ENCODE data around the gene DAZAP1. TPM values are rescaled to one million over a fixed set of nuclear protein-coding genes. Genes with fewer than 3 reads are reported as not detected.
A peak's percentile ranks its signal among the peaks of the same experiment; 100 is the strongest.

The DAZAP1 gene
- total RNA-seq, 2 experiments from 2014 or later: 194 to 218 TPM

- ChIA-PET CTCF (no interaction called here), POLR2A (no interaction called here)
- H3K4me3 Mint-ChIP-seq: peak overlapping the region; percentile 55
- peaks cover 8% of the 10 kb centered on the region for H3K27me3 Mint-ChIP-seq
- peaks cover 17% of the 10 kb centered on the region for H3K4me1 Mint-ChIP-seq
- no peaks in the 10 kb centered on the region for H3K36me3 Mint-ChIP-seq (ENCODE audit: low read depth)
- H3K9me3 Mint-ChIP-seq: no peaks in the 10 kb centered on the region
- no peak overlapping the region for H3K27ac Mint-ChIP-seq
- no peak for DNase-seq
Measured at GRCh38 chr19:1401889-1402217, 5.5 kb upstream of the DAZAP1 start.

- POLR2A ChIA-PET: interaction anchor here (1.0 to 3.2 kb wide), 2 partner anchors 129 to 133 kb away, joined by 3 to 10 read pairs; partner anchors contain the start of gene CIRBP
Measured at GRCh38 chr19:1402411-1403070, 4.8 kb upstream of the DAZAP1 start.

GRCh38 chr19:1406774-1407527 lies 435 bp upstream of the DAZAP1 start:
- peak overlapping the region; percentile 78 for H3K27ac Mint-ChIP-seq
- H3K36me3 Mint-ChIP-seq (ENCODE audit: low read depth): peaks cover 26% of the 10 kb centered on the region
- peak; percentile 100 for DNase-seq
- ChIA-PET CTCF (no interaction called here), POLR2A (no interaction called here)
- peak overlapping the region; percentile 75 for H3K4me3 Mint-ChIP-seq
- H3K27me3 Mint-ChIP-seq: peaks cover 8% of the 10 kb centered on the region
- H3K4me1 Mint-ChIP-seq: peaks cover 48% of the 10 kb centered on the region
- H3K9me3 Mint-ChIP-seq: no peaks in the 10 kb centered on the region

More at GRCh38 chr19:1402411-1403070, 4.8 kb upstream of the DAZAP1 start:
- CTCF ChIA-PET: interaction anchor here (1.0 kb wide), 1 partner anchor 146 kb away, joined by 3 read pairs; no protein-coding TSS in a partner anchor
- peaks cover 8% of the 10 kb centered on the region for H3K27me3 Mint-ChIP-seq
- H3K27ac Mint-ChIP-seq: no peak overlapping the region
- H3K4me3 Mint-ChIP-seq: peak overlapping the region; percentile 46
- H3K9me3 Mint-ChIP-seq: no peaks in the 10 kb centered on the region
- no peaks in the 10 kb centered on the region for H3K36me3 Mint-ChIP-seq (ENCODE audit: low read depth)
- DNase-seq: no peak
- peaks cover 19% of the 10 kb centered on the region for H3K4me1 Mint-ChIP-seq

- Mint-ChIP-seq H3K27ac (peak overlapping the region; percentile 96), H3K36me3 (ENCODE audit: low read depth) (peaks cover 29% of the 10 kb centered on the region), H3K27me3 (no peaks in the 10 kb centered on the region), H3K4me1 (peaks cover 57% of the 10 kb centered on the region), H3K4me3 (peak overlapping the region; percentile 92), H3K9me3 (no peaks in the 10 kb centered on the region)
- POLR2A ChIA-PET: interaction anchor here (0.7 to 1.7 kb wide), 10 partner anchors 12 to 748 kb away, joined by 3 to 10 read pairs (median 3); partner anchors contain the start of genes CIRBP, RPS15 and UQCR11
- DNase-seq: peak; percentile 67
- CTCF ChIA-PET: interaction anchor here (0.8 to 1.3 kb wide), 2 partner anchors 137 to 164 kb away, joined by 3 to 4 read pairs; no protein-coding TSS in a partner anchor
Measured at GRCh38 chr19:1408300-1409203, 1.2 kb downstream of the DAZAP1 start.

- peak overlapping the region; percentile 92 for H3K4me3 Mint-ChIP-seq
- CTCF ChIA-PET: interaction anchor here (0.8 to 1.3 kb wide), 2 partner anchors 138 to 165 kb away, joined by 3 to 4 read pairs; no protein-coding TSS in a partner anchor
- no peaks in the 10 kb centered on the region for H3K27me3 Mint-ChIP-seq
- peak overlapping the region; percentile 96 for H3K27ac Mint-ChIP-seq
- H3K4me1 Mint-ChIP-seq: peaks cover 58% of the 10 kb centered on the region
- no peak for DNase-seq
- peaks cover 30% of the 10 kb centered on the region for H3K36me3 Mint-ChIP-seq (ENCODE audit: low read depth)
- H3K9me3 Mint-ChIP-seq: no peaks in the 10 kb centered on the region
- POLR2A ChIA-PET: interaction anchor here (0.6 to 1.7 kb wide), 14 partner anchors 10 to 748 kb away, joined by 3 to 10 read pairs (median 3); partner anchors contain the start of genes CIRBP and RPS15
Measured at GRCh38 chr19:1409204-1410005, 2.0 kb downstream of the DAZAP1 start.

GRCh38 chr19:1410136-1410786 lies 2.9 kb downstream of the DAZAP1 start:
- Mint-ChIP-seq H3K36me3 (ENCODE audit: low read depth) (peaks cover 30% of the 10 kb centered on the region), H3K27ac (peak overlapping the region; percentile 96), H3K9me3 (no peaks in the 10 kb centered on the region), H3K27me3 (no peaks in the 10 kb centered on the region), H3K4me3 (peak overlapping the region; percentile 92), H3K4me1 (peaks cover 63% of the 10 kb centered on the region)
- CTCF ChIA-PET: no interaction called here
- POLR2A ChIA-PET: interaction anchor here (0.6 to 1.7 kb wide), 8 partner anchors 9 to 445 kb away, joined by 3 to 10 read pairs (median 4); partner anchors contain the start of gene CIRBP
- peak; percentile 41 for DNase-seq

- Mint-ChIP-seq H3K36me3 (ENCODE audit: low read depth) (peaks cover 34% of the 10 kb centered on the region), H3K4me1 (peaks cover 68% of the 10 kb centered on the region), H3K9me3 (no peaks in the 10 kb centered on the region), H3K27me3 (no peaks in the 10 kb centered on the region), H3K27ac (peak overlapping the region; percentile 96), H3K4me3 (peak overlapping the region; percentile 92)
- DNase-seq: no peak
- ChIA-PET POLR2A (interaction anchor here (1.0 to 1.4 kb wide), 3 partner anchors 8 to 383 kb away, joined by 3 to 4 read pairs (median 4); no protein-coding TSS in a partner anchor), CTCF (no interaction called here)
Measured at GRCh38 chr19:1410789-1411188, 3.4 kb downstream of the DAZAP1 start.

GRCh38 chr19:1411255-1412191 lies 4.1 kb downstream of the DAZAP1 start:
- peak overlapping the region; percentile 35 for H3K4me3 Mint-ChIP-seq
- peak overlapping the region; percentile 96 for H3K27ac Mint-ChIP-seq
- H3K4me1 Mint-ChIP-seq: peaks cover 71% of the 10 kb centered on the region
- H3K27me3 Mint-ChIP-seq: no peaks in the 10 kb centered on the region
- POLR2A ChIA-PET: interaction anchor here (0.6 to 1.6 kb wide), 4 partner anchors 25 to 384 kb away, joined by 3 to 8 read pairs (median 4); partner anchors contain the start of gene CIRBP
- peaks cover 35% of the 10 kb centered on the region for H3K36me3 Mint-ChIP-seq (ENCODE audit: low read depth)
- CTCF ChIA-PET: interaction anchor here (0.6 kb wide), 1 partner anchor 79 kb away, joined by 3 read pairs; the partner anchor contains the start of gene REEP6
- DNase-seq: peak; percentile 74
- no peaks in the 10 kb centered on the region for H3K9me3 Mint-ChIP-seq

- Mint-ChIP-seq H3K27me3 (no peaks in the 10 kb centered on the region), H3K4me1 (peaks cover 66% of the 10 kb centered on the region), H3K27ac (peak overlapping the region; percentile 96), H3K4me3 (no peak overlapping the region), H3K36me3 (ENCODE audit: low read depth) (peaks cover 39% of the 10 kb centered on the region), H3K9me3 (no peaks in the 10 kb centered on the region)
- CTCF ChIA-PET: interaction anchor here (1.4 to 2.1 kb wide), 2 partner anchors 33 to 168 kb away, joined by 3 to 7 read pairs; no protein-coding TSS in a partner anchor
- DNase-seq: no peak
- POLR2A ChIA-PET: interaction anchor here (0.5 to 1.6 kb wide), 6 partner anchors 24 to 220 kb away, joined by 3 to 8 read pairs (median 3); partner anchors contain the start of gene CIRBP
Measured at GRCh38 chr19:1412323-1412923, 5.0 kb downstream of the DAZAP1 start.

Measured in activated CD4-positive, alpha-beta memory T cell treated with anti-CD3 and anti-CD28 coated beads, Interleukin-2, amount 10 ng/mL, durations not matched to agents 7 days and 5 days (primary cell).